MM.1S (cell line): ENCODE measurements around the gene CREB5.

ENCODE experiments used
- DNase-seq: peaks from one replicate; pipeline ENCODE4 v3.0.0-alpha.2; 2015
- H2AFZ ChIP-seq: fragments of 300-600 bp; sonication (generic); 2 replicates; pipeline ENCODE4 v1.6.0; 2016; ENCODE audit warnings: antibody characterized with exemption, low read length
- H3F3A ChIP-seq: fragments of 300-600 bp; sonication (generic); 2 replicates; pipeline ENCODE4 v1.6.1; 2016; ENCODE audit warnings: mild to moderate bottlenecking, antibody characterized with exemption, low read length, moderate library complexity, mixed read lengths; ENCODE audit not compliant: insufficient read depth
- H3K27ac ChIP-seq: fragments of 300-600 bp; sonication (generic); 2 replicates; pipeline ENCODE4 v1.5.1; 2016; ENCODE audit warnings: mild to moderate bottlenecking, low read length
- H3K27me3 ChIP-seq: fragments of 300-600 bp; sonication (generic); replicated peaks from 2 replicates; pipeline ENCODE4 v1.6.0; 2016; ENCODE audit warnings: low read length; ENCODE audit not compliant: insufficient read depth
- H3K36me3 ChIP-seq: fragments of 300-600 bp; sonication (generic); replicated peaks from 2 replicates; pipeline ENCODE4 v1.6.1; 2016; ENCODE audit warnings: mild to moderate bottlenecking, low read length, mixed read lengths; ENCODE audit not compliant: insufficient read depth
- H3K4me1 ChIP-seq: fragments of 300-600 bp; sonication (generic); 2 replicates; pipeline ENCODE4 v1.6.1; 2016; ENCODE audit warnings: low read length, mixed read lengths
- H3K4me2 ChIP-seq: fragments of 300-600 bp; sonication (generic); 2 replicates; pipeline ENCODE4 v1.6.0; 2016; ENCODE audit warnings: low read depth, low read length
- H3K4me3 ChIP-seq: fragments of 300-600 bp; sonication (generic); 2 replicates; pipeline ENCODE4 v1.5.1; 2016; ENCODE audit warnings: low read length, mixed read lengths
- H3K79me2 ChIP-seq: fragments of 300-600 bp; sonication (generic); 2 replicates; pipeline ENCODE4 v1.6.1; 2016; ENCODE audit warnings: mixed run types, low read length, mixed read lengths
- H3K9ac ChIP-seq: fragments of 300-600 bp; sonication (generic); 2 replicates; pipeline ENCODE4 v1.6.1; 2016; ENCODE audit warnings: low read length, mixed read lengths
- H3K9me2 ChIP-seq: fragments of 300-600 bp; sonication (generic); replicated peaks from 2 replicates; pipeline ENCODE4 v1.6.1; 2016; ENCODE audit warnings: mild to moderate bottlenecking, low read length, mixed read lengths; ENCODE audit not compliant: insufficient read depth
- H3K9me3 ChIP-seq: fragments of 300-600 bp; sonication (generic); replicated peaks from 2 replicates; pipeline ENCODE4 v1.6.1; 2016; ENCODE audit warnings: mild to moderate bottlenecking, low read length, mixed read lengths; ENCODE audit not compliant: insufficient read depth
- H4K20me1 ChIP-seq: fragments of 300-600 bp; sonication (generic); 2 replicates; pipeline ENCODE4 v1.6.1; 2016; ENCODE audit warnings: mild to moderate bottlenecking, low read length, moderate library complexity, mixed read lengths; ENCODE audit not compliant: insufficient read depth
- CTCF ChIP-seq: fragments of 300-600 bp; sonication (generic); IDR thresholded peaks from 2 replicates; pipeline ENCODE4 v1.5.1; 2016; ENCODE audit warnings: antibody characterized with exemption, low read length, mixed read lengths
- EZH2 ChIP-seq: fragments of 300-600 bp; sonication (generic); optimal IDR thresholded peaks from 2 replicates; pipeline ENCODE3; 2017; ENCODE audit warnings: low read depth, mild to moderate bottlenecking, antibody characterized with exemption, low read length, mixed read lengths
- EZH2phosphoT487 ChIP-seq: fragments of 300-600 bp; sonication (generic); IDR thresholded peaks from 2 replicates; pipeline ENCODE4 v1.6.1; 2018; ENCODE audit warnings: antibody characterized with exemption, low read length

The CREB5 gene

DNA sequence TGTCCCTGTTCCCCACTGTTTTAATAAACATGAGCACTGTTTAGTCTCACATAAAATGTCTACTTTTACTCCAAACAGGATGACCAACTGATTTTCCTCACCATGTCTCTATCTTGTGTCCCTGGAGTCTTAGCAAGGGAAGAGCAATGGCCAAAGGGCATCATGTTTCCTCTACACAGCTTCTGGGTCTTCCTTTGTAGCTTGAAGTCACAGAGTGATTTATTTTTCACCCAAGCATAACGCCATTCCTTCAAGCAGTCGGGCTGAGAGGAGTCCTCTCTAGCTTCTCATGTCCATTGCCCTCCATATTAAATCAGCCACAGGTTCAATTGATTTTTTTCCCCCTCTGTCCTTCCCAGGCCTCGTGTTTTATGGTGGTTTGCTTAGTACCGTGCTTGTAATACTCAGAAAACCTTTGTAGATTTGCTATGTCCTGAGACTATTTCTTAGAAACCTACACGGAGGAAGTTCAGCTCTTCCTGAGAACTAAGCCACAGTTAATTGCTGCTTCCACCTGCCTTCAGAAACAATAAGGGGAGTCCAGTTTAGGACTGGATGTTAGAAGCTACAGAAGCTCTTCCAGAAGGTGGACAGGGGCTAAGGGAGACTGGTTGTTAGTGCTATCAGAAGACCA, 178.8 kb downstream of the CREB5 start:
- no peak overlapping the region for H3K27ac ChIP-seq
- H2AFZ ChIP-seq = no peak overlapping the region
- no peak overlapping the region for H3K4me3 ChIP-seq

DNA sequence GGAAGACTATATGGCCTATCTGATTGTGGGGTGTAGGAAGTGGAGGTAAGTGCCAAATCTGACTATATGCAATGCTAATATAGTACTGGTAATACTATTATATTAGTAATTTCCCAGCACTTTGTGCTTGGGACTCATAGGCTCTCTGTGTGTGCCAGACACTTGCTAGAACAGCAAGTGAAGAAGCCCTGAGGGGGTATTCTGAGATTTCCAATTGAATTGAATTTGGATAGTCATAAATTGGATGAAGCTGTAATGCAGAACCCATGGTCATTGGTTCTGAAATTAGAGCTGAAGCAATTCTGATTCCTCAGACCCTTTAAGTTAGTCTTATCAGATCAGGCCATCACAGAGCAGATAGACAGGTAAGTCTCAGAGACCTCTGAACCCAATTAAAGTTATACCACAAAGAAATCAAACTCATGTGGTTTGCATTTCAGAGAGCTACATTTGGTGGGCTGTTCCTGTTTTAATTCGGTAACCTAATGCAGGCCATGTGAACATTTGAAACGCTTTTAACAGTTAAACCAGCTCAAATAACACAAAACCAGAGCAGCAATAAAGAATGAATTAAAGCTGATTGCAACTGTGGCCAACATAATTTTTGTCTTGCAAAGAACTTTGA, 179.5 kb downstream of the CREB5 start:
- Histone ChIP-seq H3K27ac (no peak overlapping the region), H3K4me2 (no peak overlapping the region), H3K36me3 (no peaks in the 10 kb centered on the region), H3K79me2 (no peaks in the 10 kb centered on the region), H3K9me3 (no peaks in the 10 kb centered on the region), H2AFZ (no peak overlapping the region), H3K9me2 (no peaks in the 10 kb centered on the region), H3K27me3 (no peaks in the 10 kb centered on the region), H3K9ac (no peak overlapping the region), H3K4me1 (no peaks in the 10 kb centered on the region), H4K20me1 (no peaks in the 10 kb centered on the region), H3F3A (no peaks in the 10 kb centered on the region), H3K4me3 (no peak overlapping the region)
- no peak for DNase-seq
- TF ChIP-seq EZH2phosphoT487 (no peak), EZH2 (no peak), CTCF (no peak)

More for the DNA sequence above, 178.8 kb downstream of the CREB5 start:
- no peak overlapping the region for H3K4me2 ChIP-seq
- no peak for DNase-seq
- no peaks in the 10 kb centered on the region for H4K20me1 ChIP-seq
- no peaks in the 10 kb centered on the region for H3K9me2 ChIP-seq
- H3K9ac ChIP-seq = no peak overlapping the region
- H3F3A ChIP-seq = no peaks in the 10 kb centered on the region
- H3K4me1 ChIP-seq = no peaks in the 10 kb centered on the region
- H3K36me3 ChIP-seq = no peaks in the 10 kb centered on the region
- H3K9me3 ChIP-seq = no peaks in the 10 kb centered on the region
- no peaks in the 10 kb centered on the region for H3K79me2 ChIP-seq
- H3K27me3 ChIP-seq = no peaks in the 10 kb centered on the region
- no peak for TF ChIP-seq EZH2
- no peak for TF ChIP-seq CTCF

DNA sequence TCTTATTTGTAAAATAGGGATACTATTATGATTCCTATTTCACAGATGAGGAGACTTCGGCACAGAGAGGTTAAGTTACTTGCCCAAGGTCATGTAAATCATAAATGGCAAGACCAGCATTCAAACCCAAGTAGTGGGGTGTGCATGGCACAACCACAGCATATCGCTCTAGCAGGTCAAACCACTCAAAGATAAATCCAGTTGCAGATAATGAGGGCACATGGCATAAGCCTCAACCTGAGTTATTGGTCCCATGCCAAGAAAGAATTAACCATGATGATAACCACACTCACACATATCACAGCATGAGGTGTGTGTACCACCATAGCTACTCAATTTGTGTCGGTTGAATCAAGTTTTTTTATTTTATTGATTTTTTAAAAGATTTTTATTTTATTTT, 180.5 kb downstream of the CREB5 start:
- no peak overlapping the region for H3K4me3 ChIP-seq
- no peaks in the 10 kb centered on the region for H4K20me1 ChIP-seq
- H3K9ac ChIP-seq = no peak overlapping the region
- no peak for DNase-seq
- no peak overlapping the region for H3K27ac ChIP-seq
- no peak for TF ChIP-seq CTCF
- no peak for TF ChIP-seq EZH2phosphoT487
- TF ChIP-seq EZH2 = no peak
- no peaks in the 10 kb centered on the region for H3K9me2 ChIP-seq
- H2AFZ ChIP-seq = no peak overlapping the region
- H3K27me3 ChIP-seq = no peaks in the 10 kb centered on the region
- H3K36me3 ChIP-seq = no peaks in the 10 kb centered on the region
- H3K4me2 ChIP-seq = no peak overlapping the region
- no peaks in the 10 kb centered on the region for H3K79me2 ChIP-seq
- no peaks in the 10 kb centered on the region for H3K9me3 ChIP-seq
- H3F3A ChIP-seq = no peaks in the 10 kb centered on the region
- no peaks in the 10 kb centered on the region for H3K4me1 ChIP-seq
